ENCODE data around the gene OOSP2. TPM values are rescaled to one million over a fixed set of nuclear protein-coding genes. Genes with fewer than 3 reads are reported as not detected.

Gene OOSP2
- total and polyA plus RNA-seq, 2 of the 13 experiments (the other 11 are each of a cell fraction or from before 2014, with no cell fraction given) = not detected

- H3K36me3 ChIP-seq (replicated peaks in 1 of 2; ENCODE audit: control insufficient read depth in 1 of 2, insufficient read depth in 2 of 2, low read length in 2 of 2) = no peaks in the 10 kb centered on the region
- H3K9me3 ChIP-seq (ENCODE audit: low read length) = no peaks in the 10 kb centered on the region
- in situ Hi-C loops (cut with HindIII; ENCODE audit: extremely low pct_ligation_motif_present, low pct_unique_long_range_greater_than_20kb) (no loop called here), intact Hi-C loops (cut with micrococcal nuclease; ENCODE audit: unreplicated experiment) (no loop called here)
- H3K4me3 ChIP-seq (replicated peaks in 1 of 3; ENCODE audit: insufficient read depth in 1 of 3, low read depth in 2 of 3, low read length in 3 of 3) = no peak overlapping the region
- TF ChIP-seq ZNF775 (CRISPR knock-in tag; IDR thresholded peaks at IDR 0.05; ENCODE audit: borderline replicate concordance) (no peak), REST (IDR thresholded peaks at IDR 0.05; ENCODE audit: borderline replicate concordance in 1 of 2, low read depth in 1 of 2, low read length in 2 of 2) (no peak), RNF2 (conservative IDR thresholded peaks at IDR 0.05; ENCODE audit: low read depth) (no peak), SALL1 (CRISPR knock-in tag; IDR thresholded peaks at IDR 0.05) (no peak), RNF219 (CRISPR knock-in tag; IDR thresholded peaks at IDR 0.05) (no peak), RFX3 (CRISPR knock-in tag; IDR thresholded peaks at IDR 0.05) (no peak), NFYC (CRISPR knock-in tag; IDR thresholded peaks at IDR 0.05) (no peak), ELF4 (CRISPR knock-in tag; IDR thresholded peaks at IDR 0.05; ENCODE audit: borderline replicate concordance) (no peak), ZNF274 (CRISPR knock-in tag; IDR thresholded peaks at IDR 0.05) (no peak)
- TF ChIP-seq, protein P1, sequence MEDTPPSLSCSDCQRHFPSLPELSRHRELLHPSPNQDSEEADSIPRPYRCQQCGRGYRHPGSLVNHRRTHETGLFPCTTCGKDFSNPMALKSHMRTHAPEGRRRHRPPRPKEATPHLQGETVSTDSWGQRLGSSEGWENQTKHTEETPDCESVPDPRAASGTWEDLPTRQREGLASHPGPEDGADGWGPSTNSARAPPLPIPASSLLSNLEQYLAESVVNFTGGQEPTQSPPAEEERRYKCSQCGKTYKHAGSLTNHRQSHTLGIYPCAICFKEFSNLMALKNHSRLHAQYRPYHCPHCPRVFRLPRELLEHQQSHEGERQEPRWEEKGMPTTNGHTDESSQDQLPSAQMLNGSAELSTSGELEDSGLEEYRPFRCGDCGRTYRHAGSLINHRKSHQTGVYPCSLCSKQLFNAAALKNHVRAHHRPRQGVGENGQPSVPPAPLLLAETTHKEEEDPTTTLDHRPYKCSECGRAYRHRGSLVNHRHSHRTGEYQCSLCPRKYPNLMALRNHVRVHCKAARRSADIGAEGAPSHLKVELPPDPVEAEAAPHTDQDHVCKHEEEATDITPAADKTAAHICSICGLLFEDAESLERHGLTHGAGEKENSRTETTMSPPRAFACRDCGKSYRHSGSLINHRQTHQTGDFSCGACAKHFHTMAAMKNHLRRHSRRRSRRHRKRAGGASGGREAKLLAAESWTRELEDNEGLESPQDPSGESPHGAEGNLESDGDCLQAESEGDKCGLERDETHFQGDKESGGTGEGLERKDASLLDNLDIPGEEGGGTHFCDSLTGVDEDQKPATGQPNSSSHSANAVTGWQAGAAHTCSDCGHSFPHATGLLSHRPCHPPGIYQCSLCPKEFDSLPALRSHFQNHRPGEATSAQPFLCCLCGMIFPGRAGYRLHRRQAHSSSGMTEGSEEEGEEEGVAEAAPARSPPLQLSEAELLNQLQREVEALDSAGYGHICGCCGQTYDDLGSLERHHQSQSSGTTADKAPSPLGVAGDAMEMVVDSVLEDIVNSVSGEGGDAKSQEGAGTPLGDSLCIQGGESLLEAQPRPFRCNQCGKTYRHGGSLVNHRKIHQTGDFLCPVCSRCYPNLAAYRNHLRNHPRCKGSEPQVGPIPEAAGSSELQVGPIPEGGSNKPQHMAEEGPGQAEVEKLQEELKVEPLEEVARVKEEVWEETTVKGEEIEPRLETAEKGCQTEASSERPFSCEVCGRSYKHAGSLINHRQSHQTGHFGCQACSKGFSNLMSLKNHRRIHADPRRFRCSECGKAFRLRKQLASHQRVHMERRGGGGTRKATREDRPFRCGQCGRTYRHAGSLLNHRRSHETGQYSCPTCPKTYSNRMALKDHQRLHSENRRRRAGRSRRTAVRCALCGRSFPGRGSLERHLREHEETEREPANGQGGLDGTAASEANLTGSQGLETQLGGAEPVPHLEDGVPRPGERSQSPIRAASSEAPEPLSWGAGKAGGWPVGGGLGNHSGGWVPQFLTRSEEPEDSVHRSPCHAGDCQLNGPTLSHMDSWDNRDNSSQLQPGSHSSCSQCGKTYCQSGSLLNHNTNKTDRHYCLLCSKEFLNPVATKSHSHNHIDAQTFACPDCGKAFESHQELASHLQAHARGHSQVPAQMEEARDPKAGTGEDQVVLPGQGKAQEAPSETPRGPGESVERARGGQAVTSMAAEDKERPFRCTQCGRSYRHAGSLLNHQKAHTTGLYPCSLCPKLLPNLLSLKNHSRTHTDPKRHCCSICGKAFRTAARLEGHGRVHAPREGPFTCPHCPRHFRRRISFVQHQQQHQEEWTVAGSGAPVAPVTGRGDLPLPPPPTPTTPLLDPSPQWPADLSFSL (CRISPR knock-in tag; IDR thresholded peaks at IDR 0.05) = no peak
- TF ChIP-seq, protein P2, sequence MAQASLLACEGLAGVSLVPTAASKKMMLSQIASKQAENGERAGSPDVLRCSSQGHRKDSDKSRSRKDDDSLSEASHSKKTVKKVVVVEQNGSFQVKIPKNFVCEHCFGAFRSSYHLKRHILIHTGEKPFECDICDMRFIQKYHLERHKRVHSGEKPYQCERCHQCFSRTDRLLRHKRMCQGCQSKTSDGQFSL (CRISPR knock-in tag; IDR thresholded peaks at IDR 0.05) = no peak
- no peaks in the 10 kb centered on the region for H3K27me3 ChIP-seq (ENCODE audit: control insufficient read depth in 1 of 2, insufficient read depth in 2 of 2, low read length in 2 of 2)
- H3K9ac ChIP-seq (ENCODE audit: insufficient read depth, low read depth, low read length) = no peak overlapping the region
- H3K4me2 ChIP-seq (ENCODE audit: low read depth, low read length) = no peak overlapping the region
- H4K20me1 ChIP-seq (ENCODE audit: insufficient read depth, low read length) = no peaks in the 10 kb centered on the region
- H3K79me2 ChIP-seq (ENCODE audit: insufficient read depth, low read length) = no peaks in the 10 kb centered on the region
- BruUV-seq (replicated peaks) = no TSS peak
- no peak overlapping the region for H2AFZ ChIP-seq (ENCODE audit: low read length)
- ATAC-seq (no peak), FAIRE-seq (no peak), DNase-seq (ENCODE audit: low spot score) (no peak)
- POLR2A ChIA-PET = no interaction called here
- no peak overlapping the region for H3K27ac ChIP-seq (ENCODE audit: extremely low read length, insufficient read depth, low read length)
- no peaks in the 10 kb centered on the region for H3K4me1 ChIP-seq (ENCODE audit: insufficient read depth, low read length)
- WGBS (ENCODE audit: low lambda C conversion rate) = 2% methylated on average over 3 of the region's 3 CpGs
- CTCF ChIA-PET (ENCODE audit: low intra/inter-chr PET ratio, low total read pairs) = no interaction called here
These were observed 40.3 kb downstream of the OOSP2 start for GRCh38 chr11:60080535-60080934.

All from HepG2 (cell line).